AG10803 (cell line): ENCODE data around the gene SLC19A3.

Source experiments
- DNase-seq: peaks from one replicate; pipeline ENCODE4 v3.0.0; 2010; ENCODE audit warnings: low read depth
- H3K4me3 ChIP-seq: 2 replicates; pipeline ENCODE4 v1.5.1; 2011; ENCODE audit warnings: mild to moderate bottlenecking, low read length, control low read depth
- TF ChIP-seq, protein P1 (sequence below): conservative IDR thresholded peaks from 2 replicates; pipeline ENCODE4 v1.5.1; 2011; ENCODE audit warnings: mild to moderate bottlenecking, low read length, control low read depth, inconsistent platforms

The SLC19A3 gene

DNA sequence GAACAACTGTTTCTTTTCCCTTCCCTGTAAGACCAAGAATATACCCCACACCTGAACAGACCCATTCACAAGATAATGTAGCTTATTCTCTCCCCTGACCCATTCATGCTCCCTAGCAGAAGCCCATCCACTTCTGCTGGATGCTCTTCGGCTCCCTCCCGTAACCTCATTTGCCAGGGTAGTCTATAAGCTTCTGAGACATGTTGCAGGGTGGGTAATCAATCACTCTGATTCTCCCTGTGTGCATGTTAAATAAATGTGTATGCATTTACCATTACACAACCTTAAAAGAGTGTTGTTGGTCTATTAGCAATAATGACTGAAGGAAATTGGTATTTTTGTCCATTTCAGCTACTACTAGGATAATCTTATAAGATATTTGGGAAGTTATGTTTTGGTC, 1.3 kb downstream of the SLC19A3 start:
- DNase-seq: no peak
- TF ChIP-seq, protein P1, sequence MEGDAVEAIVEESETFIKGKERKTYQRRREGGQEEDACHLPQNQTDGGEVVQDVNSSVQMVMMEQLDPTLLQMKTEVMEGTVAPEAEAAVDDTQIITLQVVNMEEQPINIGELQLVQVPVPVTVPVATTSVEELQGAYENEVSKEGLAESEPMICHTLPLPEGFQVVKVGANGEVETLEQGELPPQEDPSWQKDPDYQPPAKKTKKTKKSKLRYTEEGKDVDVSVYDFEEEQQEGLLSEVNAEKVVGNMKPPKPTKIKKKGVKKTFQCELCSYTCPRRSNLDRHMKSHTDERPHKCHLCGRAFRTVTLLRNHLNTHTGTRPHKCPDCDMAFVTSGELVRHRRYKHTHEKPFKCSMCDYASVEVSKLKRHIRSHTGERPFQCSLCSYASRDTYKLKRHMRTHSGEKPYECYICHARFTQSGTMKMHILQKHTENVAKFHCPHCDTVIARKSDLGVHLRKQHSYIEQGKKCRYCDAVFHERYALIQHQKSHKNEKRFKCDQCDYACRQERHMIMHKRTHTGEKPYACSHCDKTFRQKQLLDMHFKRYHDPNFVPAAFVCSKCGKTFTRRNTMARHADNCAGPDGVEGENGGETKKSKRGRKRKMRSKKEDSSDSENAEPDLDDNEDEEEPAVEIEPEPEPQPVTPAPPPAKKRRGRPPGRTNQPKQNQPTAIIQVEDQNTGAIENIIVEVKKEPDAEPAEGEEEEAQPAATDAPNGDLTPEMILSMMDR: no peak
- H3K4me3 ChIP-seq: no peak overlapping the region

GRCh38 chr2:227713291-227713690, 4.5 kb downstream of the SLC19A3 start:
- no peak overlapping the region for H3K4me3 ChIP-seq
- no peak for DNase-seq
- TF ChIP-seq, protein P1: no peak

GRCh38 chr2:227710986-227711385, 6.8 kb downstream of the SLC19A3 start:
- TF ChIP-seq, protein P1: no peak
- DNase-seq: no peak
- H3K4me3 ChIP-seq: no peak overlapping the region

DNA sequence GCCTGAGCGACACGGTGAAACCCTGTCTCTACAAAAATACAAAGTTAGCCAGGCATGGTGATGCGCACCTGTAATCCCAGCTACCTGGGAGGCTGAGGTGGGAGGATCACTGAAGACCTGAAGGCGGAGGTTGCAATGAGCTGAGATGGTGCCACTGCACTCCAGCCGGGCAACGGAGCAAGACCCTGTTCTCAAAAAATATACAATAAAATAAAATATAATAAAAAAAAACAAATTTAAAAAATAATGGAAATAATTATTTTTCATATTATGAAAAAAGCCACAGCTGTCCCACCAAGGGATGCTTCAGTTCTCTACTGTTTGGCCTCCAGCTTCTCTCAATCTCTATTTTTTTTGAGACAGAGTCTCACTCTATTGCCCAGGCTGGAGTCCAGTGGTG, 10.4 kb downstream of the SLC19A3 start:
- TF ChIP-seq, protein P1: no peak
- H3K4me3 ChIP-seq: no peak overlapping the region
- DNase-seq: no peak

- no peak overlapping the region for H3K4me3 ChIP-seq
- TF ChIP-seq, protein P1: no peak
- no peak for DNase-seq
Measured at GRCh38 chr2:227706859-227707258, 11.0 kb downstream of the SLC19A3 start.

DNA sequence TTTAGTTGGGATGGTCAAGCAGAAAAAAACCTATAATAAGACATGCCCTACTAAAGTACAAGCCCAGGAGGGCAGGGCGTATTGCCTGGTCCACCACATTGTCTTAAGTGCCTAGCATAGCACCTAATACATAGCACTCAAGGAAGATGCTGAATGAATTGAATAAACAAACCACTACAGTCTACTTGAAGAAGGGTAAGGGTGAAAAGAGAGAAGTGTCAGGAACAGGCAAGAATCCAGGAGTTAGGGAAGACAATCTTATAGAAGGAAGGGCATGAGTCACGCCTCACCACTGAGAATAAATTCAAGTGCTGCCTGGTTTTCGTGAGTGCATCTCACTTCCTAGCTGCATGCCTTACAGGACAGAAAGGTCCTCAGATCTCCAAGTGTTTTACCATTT, 13.9 kb downstream of the SLC19A3 start:
- TF ChIP-seq, protein P1: no peak
- no peak overlapping the region for H3K4me3 ChIP-seq
- DNase-seq: peak; percentile 6

DNA sequence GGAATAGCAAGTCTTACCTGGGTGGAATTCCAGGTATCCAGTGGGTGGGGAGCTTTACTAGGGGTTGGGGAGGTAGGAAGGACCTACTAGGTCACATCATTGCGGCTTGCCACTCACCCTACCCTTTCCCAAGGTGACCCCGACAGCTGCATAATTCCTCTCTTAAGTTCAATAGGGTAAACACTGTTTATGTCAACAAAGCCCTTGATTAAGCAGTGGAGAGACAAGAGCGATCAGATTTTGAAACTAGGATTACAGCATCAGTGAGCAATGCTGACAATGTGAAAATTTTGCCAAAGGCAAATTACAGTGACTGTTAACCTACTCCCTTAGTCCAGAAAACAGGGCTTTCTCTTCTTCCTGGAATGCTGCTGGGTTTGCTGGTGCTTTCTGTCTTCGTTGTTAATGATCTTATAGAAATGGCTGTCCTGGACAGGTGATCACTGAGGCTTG, 14.5 kb downstream of the SLC19A3 start:
- DNase-seq: peak; percentile 32
- TF ChIP-seq, protein P1: no peak
- no peak overlapping the region for H3K4me3 ChIP-seq
